Nephron (organoid): ENCODE data around the gene UTS2R.

Source experiments
- H3K27ac Mint-ChIP-seq, 3 experiments: 2 replicates each; pipeline ENCODE4 v1.8.0; 2020; ENCODE audit warnings: mixed read lengths in 3 of 3, mild to moderate bottlenecking in 2 of 3, moderate library complexity in 1 of 3
- H3K27me3 Mint-ChIP-seq: 2 replicates; pipeline ENCODE4 v1.8.0; 2021; ENCODE audit warnings: low read depth, mild to moderate bottlenecking, moderate library complexity, mixed read lengths
- H3K36me3 Mint-ChIP-seq: 2 replicates; pipeline ENCODE4 v1.8.0; 2020; ENCODE audit warnings: low read depth, mixed read lengths
- H3K4me1 Mint-ChIP-seq: 2 replicates; pipeline ENCODE4 v1.8.0; 2020; ENCODE audit warnings: mixed read lengths
- H3K4me3 Mint-ChIP-seq, 3 experiments: 2 replicates each; pipeline ENCODE4 v1.8.0; 2020; ENCODE audit warnings: mild to moderate bottlenecking in 3 of 3, mixed read lengths in 3 of 3, moderate library complexity in 2 of 3
- H3K9me3 Mint-ChIP-seq: 2 replicates; pipeline ENCODE4 v1.8.0; 2020; ENCODE audit warnings: mixed read lengths
- TF ChIP-seq, protein P1 (sequence below), 3 experiments: fragments of 200-600 bp; sonication (generic); IDR thresholded peaks; one replicate each; pipeline ENCODE4 v1.5.0; 2021; ENCODE audit warnings: antibody characterized with exemption in 3 of 3; ENCODE audit not compliant: unreplicated experiment in 3 of 3

Gene UTS2R

DNA sequence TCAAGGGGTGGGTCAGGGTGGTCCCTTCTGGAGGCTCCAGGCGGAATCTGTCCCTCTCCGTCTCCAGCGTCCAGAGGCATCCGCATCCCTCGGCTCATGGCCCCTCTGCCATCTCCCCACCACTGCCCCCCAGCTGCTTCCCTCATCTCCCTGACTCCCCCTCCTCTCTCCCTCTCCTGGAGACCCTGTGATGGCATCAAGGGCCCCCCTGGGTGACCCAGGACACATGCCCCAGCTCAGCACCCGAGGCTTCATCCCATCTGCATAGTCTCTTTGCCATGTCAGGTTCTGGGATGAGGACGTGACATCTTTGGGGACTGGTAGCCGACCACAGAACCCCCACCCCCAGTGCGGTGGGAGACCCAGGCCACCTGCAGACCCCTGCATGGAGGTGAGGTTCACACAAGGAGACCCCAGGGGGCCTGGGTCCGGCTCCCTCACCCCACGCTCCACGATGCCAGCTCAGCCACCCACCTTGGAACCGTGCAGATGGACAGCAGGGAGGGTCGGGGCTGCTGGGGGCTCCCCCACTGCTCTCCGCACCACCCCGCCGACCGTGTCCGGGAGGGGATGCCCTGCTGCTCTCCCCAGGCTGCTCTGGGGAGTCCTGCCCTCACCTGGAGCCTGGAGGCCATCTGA, 41.8 kb upstream of the UTS2R start:
- Mint-ChIP-seq H3K9me3 (no peaks in the 10 kb centered on the region), H3K36me3 (no peaks in the 10 kb centered on the region), H3K27me3 (peaks cover 38% of the 10 kb centered on the region)

DNA sequence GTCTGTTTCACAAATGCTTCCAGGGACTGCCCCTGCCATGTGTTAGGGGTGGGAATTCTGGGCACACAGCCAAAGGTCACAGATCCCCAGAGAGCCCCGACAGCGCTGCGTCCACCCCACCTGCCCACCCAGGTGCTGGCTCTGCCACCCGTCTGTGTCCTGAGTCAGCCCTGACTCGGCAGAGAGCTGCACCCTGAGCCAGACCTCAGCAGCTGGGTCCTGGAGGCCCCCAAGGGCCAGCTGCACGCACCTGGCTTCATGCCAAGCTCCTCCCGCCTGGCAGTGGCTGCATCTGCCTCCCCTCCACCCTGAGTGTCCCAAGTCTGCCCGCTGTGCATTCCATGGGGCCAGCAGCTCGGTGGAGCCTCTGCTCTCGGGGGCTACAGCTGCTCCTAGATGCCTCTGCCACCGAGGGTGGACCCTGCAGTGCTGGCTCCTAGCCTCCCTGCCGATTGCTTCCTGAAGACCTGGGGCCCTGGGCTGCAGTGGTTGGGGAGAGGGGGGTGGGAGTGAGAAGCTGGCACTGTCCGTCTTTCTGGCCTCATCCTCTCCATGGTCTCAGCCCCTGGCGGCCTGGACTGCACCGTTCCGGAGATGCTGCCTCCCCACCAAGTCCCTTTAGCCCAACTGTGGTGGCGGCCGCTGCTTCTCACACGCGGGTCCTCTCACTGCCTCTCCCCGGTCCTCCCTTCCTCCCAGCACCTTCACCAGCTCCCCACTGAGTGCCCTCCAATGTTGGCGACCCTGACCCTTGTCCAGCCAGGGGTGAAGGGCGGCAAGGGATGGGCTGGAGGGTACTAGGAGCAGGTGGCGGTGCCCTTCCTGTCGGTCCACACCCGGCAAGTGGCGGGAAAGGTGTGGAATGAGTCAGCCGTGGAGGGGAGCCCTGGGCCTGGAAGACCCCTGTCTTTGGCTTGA, 41.0 kb upstream of the UTS2R start:
- Mint-ChIP-seq H3K27ac (peak overlapping the region in 2 of 3 experiments; percentile 65 to 75), H3K4me1 (peaks cover 28% of the 10 kb centered on the region), H3K4me3 (peak overlapping the region in 2 of 3 experiments; percentile 45 to 48), H3K27me3 (peaks cover 44% of the 10 kb centered on the region), H3K9me3 (no peaks in the 10 kb centered on the region), H3K36me3 (no peaks in the 10 kb centered on the region)
- TF ChIP-seq, protein P1, sequence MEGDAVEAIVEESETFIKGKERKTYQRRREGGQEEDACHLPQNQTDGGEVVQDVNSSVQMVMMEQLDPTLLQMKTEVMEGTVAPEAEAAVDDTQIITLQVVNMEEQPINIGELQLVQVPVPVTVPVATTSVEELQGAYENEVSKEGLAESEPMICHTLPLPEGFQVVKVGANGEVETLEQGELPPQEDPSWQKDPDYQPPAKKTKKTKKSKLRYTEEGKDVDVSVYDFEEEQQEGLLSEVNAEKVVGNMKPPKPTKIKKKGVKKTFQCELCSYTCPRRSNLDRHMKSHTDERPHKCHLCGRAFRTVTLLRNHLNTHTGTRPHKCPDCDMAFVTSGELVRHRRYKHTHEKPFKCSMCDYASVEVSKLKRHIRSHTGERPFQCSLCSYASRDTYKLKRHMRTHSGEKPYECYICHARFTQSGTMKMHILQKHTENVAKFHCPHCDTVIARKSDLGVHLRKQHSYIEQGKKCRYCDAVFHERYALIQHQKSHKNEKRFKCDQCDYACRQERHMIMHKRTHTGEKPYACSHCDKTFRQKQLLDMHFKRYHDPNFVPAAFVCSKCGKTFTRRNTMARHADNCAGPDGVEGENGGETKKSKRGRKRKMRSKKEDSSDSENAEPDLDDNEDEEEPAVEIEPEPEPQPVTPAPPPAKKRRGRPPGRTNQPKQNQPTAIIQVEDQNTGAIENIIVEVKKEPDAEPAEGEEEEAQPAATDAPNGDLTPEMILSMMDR (IDR thresholded peaks at IDR 0.05; ENCODE audit: unreplicated experiment in 3 of 3): no peak

More for the DNA sequence above, 41.8 kb upstream of the UTS2R start:
- Mint-ChIP-seq H3K4me3 (no peak overlapping the region), H3K27ac (peak overlapping the region in 2 of 3 experiments; percentile 65 to 75), H3K4me1 (peaks cover 23% of the 10 kb centered on the region)
- TF ChIP-seq, protein P1 (IDR thresholded peaks at IDR 0.05; ENCODE audit: unreplicated experiment in 3 of 3): no peak

DNA sequence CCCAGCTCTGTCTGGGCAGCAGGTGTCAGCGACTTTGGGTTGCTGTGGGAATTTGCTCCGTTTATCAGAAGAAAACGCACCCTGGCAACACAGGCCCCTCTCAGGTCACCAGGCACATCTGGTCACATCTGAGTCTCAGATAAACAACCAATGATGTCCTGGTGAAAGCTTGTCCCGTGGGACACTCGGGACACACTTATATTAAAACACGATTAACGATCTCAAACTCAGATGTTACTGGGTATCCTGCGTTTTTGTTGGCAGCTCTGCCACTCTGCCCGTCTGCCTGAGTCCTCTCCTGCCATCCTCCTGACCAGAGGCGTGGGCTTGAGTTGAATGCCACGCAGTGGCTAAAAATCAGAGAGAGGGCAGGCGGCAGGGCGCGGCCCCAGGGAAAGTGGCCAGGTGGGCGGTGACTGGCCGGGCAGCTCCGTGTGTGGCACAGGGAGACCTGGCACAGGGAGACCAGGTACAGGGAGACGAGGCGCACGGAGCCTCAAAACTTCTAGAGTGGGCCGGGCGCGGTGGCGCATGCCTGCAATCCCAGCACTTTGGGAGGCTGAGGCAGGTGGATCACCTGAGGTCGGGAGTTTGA, 40.1 kb upstream of the UTS2R start:
- H3K27me3 Mint-ChIP-seq: peaks cover 53% of the 10 kb centered on the region
- H3K9me3 Mint-ChIP-seq: no peaks in the 10 kb centered on the region
- H3K27ac Mint-ChIP-seq: peak overlapping the region in 1 of 3 experiments; percentile 32
- H3K4me3 Mint-ChIP-seq: no peak overlapping the region
- TF ChIP-seq, protein P1 (IDR thresholded peaks at IDR 0.05; ENCODE audit: unreplicated experiment in 3 of 3): no peak
- H3K4me1 Mint-ChIP-seq: peaks cover 33% of the 10 kb centered on the region
- H3K36me3 Mint-ChIP-seq: no peaks in the 10 kb centered on the region

DNA sequence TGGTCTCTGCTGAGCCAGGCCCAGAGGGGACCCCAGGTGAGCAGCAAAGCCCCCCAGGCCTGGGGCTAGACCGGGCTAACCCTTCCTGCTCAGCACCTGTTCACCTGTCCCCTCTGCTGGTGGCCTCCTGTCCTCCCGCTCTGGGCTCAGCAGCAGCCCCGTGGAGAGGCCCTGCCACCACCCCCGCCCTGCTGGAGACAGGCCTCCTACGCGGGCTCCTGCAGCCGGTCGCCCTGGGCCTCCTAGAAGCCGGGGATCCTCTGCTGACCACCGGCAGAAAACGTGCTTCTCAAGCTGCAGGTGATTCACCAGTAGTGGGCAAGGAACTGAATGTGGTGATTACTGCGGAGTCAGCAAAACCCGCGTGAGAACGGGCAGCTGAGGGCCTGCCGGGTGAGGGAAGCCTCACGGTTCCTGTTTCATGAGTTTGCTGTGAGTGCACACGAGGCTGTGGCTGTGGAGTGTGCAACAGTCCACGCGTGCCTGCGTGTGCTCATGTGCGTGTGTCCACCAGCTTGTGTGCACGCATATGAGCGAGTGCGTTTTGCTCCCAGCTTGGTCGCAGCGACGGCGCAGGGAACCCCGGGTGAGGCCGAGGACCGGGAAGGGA, 38.8 kb upstream of the UTS2R start:
- Mint-ChIP-seq H3K9me3 (no peaks in the 10 kb centered on the region), H3K4me3 (peak overlapping the region; percentile 62 to 82 (median 82)), H3K36me3 (no peaks in the 10 kb centered on the region), H3K27me3 (peaks cover 50% of the 10 kb centered on the region), H3K4me1 (peaks cover 28% of the 10 kb centered on the region), H3K27ac (peak overlapping the region in 2 of 3 experiments; percentile 60 to 67)
- TF ChIP-seq, protein P1 (IDR thresholded peaks at IDR 0.05; ENCODE audit: unreplicated experiment in 3 of 3): no peak

DNA sequence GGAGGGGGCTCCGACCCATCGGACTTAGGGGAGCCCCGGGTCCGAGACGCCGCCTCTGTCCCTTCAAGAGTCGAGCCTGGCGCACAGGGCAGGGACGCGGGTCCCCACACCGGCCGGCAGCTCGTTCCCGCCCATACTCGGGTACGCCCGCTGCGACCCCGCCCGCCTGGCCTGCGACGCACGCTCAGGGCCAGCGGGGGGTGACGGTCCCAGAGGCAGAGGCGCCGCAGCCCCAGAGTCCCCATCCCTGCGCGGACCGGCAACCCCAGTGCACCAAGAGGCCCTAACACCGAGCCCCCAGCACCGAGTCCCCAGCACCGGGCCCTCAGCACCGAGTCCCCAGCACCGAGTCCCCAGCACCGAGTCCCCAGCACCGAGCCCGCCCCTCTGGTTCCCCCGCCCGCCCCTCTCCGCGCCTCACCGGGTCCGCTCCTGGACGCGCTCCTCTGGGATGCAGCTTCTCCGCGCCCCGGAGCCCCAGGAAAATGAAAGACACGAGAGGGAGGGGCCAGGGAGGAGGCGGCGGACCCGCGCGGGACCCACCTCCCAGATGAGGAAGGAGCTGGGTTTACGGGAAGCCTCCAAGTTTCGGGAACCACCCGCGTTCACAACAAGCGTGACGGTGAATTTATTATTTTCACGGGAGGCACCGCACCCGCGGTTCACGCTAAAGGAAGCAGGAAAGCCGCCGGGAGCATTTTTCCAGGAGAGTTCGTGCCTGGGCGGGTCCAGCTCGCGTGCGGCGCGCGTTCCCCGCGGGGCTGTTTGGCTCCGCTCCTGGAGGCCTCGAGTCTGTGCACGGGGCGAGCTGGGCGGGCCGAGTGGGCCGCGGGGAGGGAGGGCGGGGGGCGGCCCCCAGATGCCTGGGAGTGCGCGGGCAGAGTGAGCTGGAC, 38.0 kb upstream of the UTS2R start, which contains the start of gene SECTM1:
SECTM1 (minus strand) TSS at position 488 of the 893 bp plus-strand sequence. CDS start 6,526 bp downstream, outside the sequence.
- H3K36me3 Mint-ChIP-seq: no peaks in the 10 kb centered on the region
- TF ChIP-seq, protein P1 (IDR thresholded peaks at IDR 0.05; ENCODE audit: unreplicated experiment in 3 of 3): no peak
- H3K27me3 Mint-ChIP-seq: peaks cover 50% of the 10 kb centered on the region
- peak within 1 kb of the TSS; percentile 62 to 82 (median 82) for H3K4me3 Mint-ChIP-seq
- peak within 1 kb of the TSS in 2 of 3 experiments; percentile 60 to 67 for H3K27ac Mint-ChIP-seq
- H3K9me3 Mint-ChIP-seq: no peaks in the 10 kb centered on the region
- H3K4me1 Mint-ChIP-seq: peaks cover 30% of the 10 kb centered on the region
